CD4-positive, alpha-beta T cell treated with Interleukin-6 at 100 ng/mL for 8 hours (primary cell): ENCODE data around the gene FAM227B.
"Not testable (repeated sequence)": the region's sequence is repeated elsewhere in the genome, so short reads cannot be mapped to it uniquely, and the experiment has no call there.

Experiments
- DNase-seq: peaks from one replicate; pipeline ENCODE4 v3.0.0-alpha.2; 2020; ENCODE audit warnings: mixed read lengths, low spot score

Gene FAM227B

GRCh38 chr15:49610157-49610918, 10.3 kb downstream of the FAM227B start:
- DNase-seq: no peak

DNA sequence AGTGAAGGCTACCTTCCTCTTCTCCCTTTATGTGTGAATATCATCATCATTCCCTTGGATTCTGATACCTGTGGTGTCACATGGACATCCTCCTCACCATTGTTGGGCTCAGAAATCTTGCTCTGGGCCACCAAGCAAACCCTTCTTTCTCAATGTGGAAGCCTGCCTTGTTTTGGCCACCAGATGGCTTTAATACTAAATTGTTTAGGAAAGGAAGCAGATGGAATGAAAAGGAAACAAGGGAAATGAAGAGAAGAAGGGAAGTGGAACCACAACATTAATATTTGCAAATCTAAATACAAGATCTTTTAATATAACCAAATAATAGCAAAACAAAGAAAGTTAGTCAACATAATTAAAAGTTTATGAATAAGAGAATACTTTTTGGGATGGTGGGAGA, 14.0 kb downstream of the FAM227B start:
- DNase-seq: no peak

DNA sequence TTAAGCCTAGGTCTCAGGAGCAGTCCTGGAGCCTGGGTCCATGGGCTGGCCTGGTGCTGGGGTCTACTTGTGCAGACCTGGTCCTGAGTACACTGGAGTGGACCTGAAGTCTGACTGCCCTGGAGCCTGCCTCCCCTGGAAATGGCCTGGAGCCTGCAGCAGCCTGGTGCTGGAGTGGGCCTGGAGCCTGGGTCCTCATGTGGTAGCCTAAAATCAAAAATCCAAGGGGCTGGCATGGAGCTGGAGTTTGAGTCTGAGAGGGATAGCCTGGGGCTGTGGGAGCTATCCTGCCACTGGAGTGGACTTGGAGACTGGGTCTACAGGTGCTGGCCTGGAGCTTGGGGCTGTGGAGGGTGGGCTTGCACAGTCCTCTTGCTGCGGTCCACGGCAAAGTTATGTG, 15.0 kb downstream of the FAM227B start:
- no peak for DNase-seq

DNA sequence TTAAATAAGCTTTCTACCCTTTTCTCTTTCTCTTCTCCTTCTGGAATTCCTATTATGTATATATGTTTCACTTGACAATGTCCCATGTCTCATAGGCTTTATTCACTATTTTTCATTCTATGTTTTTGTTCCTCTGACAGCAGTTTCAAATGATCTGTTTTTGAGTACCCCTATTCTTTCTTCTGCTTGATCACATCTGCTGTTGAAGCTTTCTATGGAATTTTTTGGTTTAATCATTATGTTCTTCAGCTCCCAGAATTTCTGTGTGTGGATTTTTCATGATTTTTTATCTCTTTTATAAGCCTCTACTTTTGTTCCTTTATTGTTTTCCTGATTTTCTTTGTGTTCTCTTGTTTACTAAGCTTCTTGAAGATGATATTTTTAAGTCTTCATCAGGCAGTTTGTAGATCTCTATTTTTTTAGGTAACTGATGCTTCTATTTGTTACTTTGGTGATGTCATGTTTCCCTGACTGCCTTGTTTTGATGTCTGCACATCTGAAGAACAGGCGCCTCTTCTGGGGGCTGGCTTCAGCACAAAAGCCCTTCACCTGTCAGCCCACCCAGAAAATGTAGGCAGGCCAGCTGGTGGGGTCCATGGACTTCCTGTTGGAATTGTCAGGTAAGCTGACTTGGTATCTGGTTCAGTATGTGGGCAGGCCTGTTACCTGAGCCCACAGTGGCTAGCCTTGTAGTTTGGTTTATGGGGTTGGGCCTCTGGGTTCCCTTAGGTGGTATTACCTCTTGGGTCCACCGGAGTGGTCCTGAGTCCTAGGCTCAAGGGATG, 15.8 kb downstream of the FAM227B start:
- DNase-seq: no peak

GRCh38 chr15:49592829-49593316, 27.7 kb downstream of the FAM227B start:
- DNase-seq: not testable (repeated sequence)

- no peak for DNase-seq
Measured at GRCh38 chr15:49589030-49589429, 31.6 kb downstream of the FAM227B start.

DNA sequence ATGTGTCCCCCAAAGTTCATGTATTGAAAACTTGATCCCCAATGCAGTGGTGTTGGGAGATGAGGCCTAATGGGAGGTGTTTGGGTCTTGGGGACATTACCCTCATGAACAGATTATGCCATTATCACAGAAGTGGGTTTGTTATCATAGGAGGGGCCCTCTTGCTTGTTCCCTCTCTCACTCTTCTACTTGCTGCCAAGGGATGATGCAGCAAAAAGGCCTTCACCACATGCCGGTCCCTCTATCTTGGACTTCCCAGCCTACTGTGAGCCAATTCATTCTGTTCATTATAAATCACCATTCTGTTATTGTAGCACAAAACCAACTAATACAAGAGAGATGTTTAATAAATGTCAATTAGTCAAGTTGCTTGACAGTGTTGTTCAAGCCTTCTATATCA, 47.2 kb downstream of the FAM227B start:
- no peak for DNase-seq

- DNase-seq: no peak
Measured at GRCh38 chr15:49570672-49571071, 49.9 kb downstream of the FAM227B start.

GRCh38 chr15:49570174-49570573, 50.4 kb downstream of the FAM227B start:
- DNase-seq: no peak

- DNase-seq: no peak
Measured at GRCh38 chr15:49560045-49560444, 60.6 kb downstream of the FAM227B start.

- DNase-seq: no peak
Measured at GRCh38 chr15:49558929-49559328, 61.7 kb downstream of the FAM227B start.

DNA sequence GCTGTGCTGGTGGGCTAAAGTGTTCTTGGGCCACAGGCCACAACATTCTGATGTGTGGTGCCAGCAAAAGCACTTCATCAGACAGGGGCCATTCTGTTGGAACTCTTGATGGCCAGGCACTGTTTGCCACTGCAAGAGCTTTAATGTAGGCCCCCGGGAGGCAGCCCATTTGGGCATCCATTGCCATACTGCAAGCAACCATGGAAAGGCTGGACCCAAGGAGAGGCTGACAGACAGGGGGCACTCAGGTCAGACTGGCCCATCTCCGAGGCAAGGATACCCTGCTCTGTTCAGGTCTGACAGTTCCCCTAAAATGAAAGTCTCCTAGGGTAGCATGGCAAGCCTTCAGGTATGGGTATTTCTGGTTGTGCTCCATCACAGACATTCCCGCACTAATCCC, 64.2 kb downstream of the FAM227B start:
- no peak for DNase-seq

DNA sequence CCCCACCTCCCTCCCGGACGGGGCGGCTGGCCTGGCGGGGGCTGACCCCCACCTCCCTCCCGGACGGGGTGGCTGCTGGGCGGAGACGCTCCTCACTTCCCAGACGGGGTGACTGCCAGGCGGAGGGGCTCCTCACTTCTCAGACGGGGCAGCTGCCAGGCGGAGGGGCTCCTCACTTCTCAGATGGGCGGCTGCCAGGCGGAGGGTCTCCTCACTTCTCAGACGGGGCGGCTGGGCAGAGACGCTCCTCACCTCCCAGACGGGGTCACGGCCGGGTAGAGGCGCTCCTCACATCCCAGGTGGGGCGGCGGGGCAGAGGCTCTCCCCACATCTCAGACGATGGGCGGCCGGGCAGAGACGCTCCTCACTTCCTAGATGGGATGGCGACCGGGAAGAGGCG, 70.3 kb downstream of the FAM227B start:
- DNase-seq: not testable (repeated sequence)

GRCh38 chr15:49538520-49538919, 82.1 kb downstream of the FAM227B start:
- DNase-seq: no peak

DNA sequence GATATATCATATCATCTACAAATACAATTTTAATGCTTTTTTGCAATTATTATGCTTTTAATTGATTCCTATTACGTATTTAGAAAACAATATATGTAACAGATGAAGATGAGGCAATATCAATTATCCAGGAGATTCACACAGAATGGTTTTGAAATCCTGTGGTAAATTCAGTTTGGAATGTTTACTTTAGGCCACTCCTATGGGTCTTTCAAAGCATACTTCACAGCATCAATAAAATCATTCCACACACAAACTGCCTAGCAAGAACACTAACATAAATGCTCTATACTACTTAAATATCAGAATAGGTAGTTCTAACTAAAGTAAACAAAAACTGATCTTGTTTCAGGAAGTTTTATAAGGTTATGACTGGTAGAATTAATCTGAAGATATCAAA, 90.5 kb downstream of the FAM227B start:
- no peak for DNase-seq

DNA sequence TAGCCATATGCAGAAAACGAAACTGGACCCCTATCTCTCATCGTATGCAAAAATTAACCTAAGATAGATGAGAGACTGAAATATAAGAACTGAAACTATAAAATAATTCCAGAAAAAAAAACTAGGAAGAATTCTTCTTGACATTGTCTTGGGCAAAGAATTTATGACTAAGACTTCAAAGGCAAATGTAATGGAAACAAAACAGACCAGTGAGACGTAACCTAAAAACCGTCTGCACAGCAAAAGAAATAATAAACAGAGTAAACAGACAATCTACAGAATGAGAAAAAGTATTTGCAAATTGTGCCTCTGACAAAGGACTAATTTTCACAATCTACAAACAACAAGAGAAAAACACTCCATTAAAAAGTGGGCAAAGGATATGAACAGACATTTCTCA, 92.3 kb downstream of the FAM227B start:
- DNase-seq: no peak

- DNase-seq: no peak
Measured at GRCh38 chr15:49521802-49522201, 98.8 kb downstream of the FAM227B start.

DNA sequence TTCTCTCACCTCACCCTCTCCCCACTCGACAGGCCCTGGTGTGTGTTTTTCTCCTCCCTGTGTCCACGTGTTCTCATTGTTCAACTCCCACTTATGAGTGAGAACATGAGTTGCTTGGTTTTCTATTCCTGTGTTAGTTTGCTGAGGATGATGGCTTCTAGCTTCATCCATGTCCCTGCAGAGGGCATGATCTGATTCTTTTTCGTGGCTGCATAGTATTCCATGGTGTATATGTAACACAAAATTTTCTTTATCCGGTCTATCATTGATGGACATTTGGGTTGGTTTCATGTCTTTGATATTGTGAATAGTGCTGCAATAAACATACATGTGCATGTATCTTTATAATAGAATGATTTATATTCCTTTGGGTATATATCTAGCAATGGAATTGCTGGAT, 107.9 kb downstream of the FAM227B start:
- DNase-seq: not testable (repeated sequence)

- DNase-seq: no peak
Measured at GRCh38 chr15:49507261-49507660, 113.4 kb downstream of the FAM227B start.

GRCh38 chr15:49506341-49506740, 114.3 kb downstream of the FAM227B start:
- no peak for DNase-seq

GRCh38 chr15:49501586-49501985, 119.0 kb downstream of the FAM227B start:
- DNase-seq: no peak

GRCh38 chr15:49495993-49496753, 124.4 kb downstream of the FAM227B start:
- no peak for DNase-seq

- no peak for DNase-seq
Measured at GRCh38 chr15:49494842-49495241, 125.8 kb downstream of the FAM227B start.
